ENCODE results near the gene SRMS. TPM values are rescaled to one million over a fixed set of nuclear protein-coding genes. Genes with fewer than 3 reads are reported as not detected.

SRMS gene
- total and polyA plus RNA-seq, 2 donors (not counting 3 experiments of a cell fraction or from before 2014, with no cell fraction given): not detected

DNA sequence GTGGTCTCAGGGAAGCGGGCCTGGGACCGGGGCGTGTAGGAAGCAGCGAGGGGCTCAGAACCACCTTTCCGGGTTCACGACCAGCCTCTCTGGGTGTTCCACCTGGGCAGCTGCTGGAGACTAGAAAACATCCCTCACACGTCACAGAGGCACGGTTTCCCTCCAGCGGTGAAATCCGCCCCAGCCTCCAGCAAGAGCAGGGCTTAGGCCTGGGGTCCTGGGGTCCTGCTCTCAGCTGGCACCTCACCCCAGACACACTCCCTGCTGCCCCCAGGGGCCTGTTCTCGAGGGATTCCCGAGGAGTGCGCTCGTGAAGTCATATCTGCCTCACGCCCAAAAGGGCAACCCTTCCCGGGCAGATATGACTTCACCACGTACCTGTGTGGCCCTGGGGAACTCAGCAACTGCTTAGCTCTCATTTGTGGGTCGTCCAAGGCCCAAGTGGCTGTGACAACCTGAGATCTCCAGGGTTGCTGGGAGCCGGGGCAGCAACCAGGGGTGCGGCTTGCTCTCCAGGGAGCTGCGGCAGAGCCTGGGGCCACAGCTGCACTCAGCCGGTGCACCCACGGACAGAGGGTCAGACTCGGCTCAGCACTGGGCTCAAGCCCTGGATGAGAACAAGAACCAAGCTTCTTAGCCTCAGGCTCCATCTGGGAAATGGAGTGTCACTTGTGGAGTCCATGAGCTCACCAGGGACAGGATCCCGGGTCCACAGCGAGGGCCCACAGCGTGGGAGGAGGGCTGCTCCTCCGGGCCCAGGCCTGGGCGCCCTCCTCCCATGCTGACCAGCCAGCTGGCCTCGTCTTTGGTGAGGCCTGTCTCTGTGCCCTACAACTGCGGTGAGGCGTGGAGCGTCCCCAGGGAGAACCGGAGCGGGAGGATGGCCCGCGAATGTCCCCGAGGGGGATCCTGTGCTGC lies 7.1 kb upstream of the SRMS start:
- intact Hi-C loops (cut with micrococcal nuclease): no loop called here
- POLR2A ChIA-PET: no interaction called here
- peak overlapping the region; percentile 86 for H3K4me2 ChIP-seq (ENCODE audit: insufficient read depth, low read length)

More for the DNA sequence above, 7.1 kb upstream of the SRMS start:
- Histone ChIP-seq H2AFZ (ENCODE audit: low read depth, low read length) (no peak overlapping the region), H3K36me3 (ENCODE audit: control insufficient read depth in 2 of 2, extremely low read depth in 1 of 2, insufficient read depth in 2 of 2, low read length in 2 of 2) (no peaks in the 10 kb centered on the region), H3K79me2 (ENCODE audit: control insufficient read depth, insufficient read depth, low read length) (no peaks in the 10 kb centered on the region), H3K9me3 (replicated peaks; ENCODE audit: control insufficient read depth, insufficient read depth, low read length) (no peaks in the 10 kb centered on the region), H3K27ac (ENCODE audit: insufficient read depth, low read depth, low read length) (no peak overlapping the region), H3K27me3 (ENCODE audit: control insufficient read depth in 2 of 2, insufficient read depth in 2 of 2, low read length in 2 of 2) (no peaks in the 10 kb centered on the region), H3K4me1 (ENCODE audit: control insufficient read depth, extremely low read depth, insufficient read depth, low read length) (no peaks in the 10 kb centered on the region), H4K20me1 (replicated peaks; ENCODE audit: control insufficient read depth, extremely low read depth, insufficient read depth, low read length) (no peaks in the 10 kb centered on the region), H3K9me1 (replicated peaks; ENCODE audit: control insufficient read depth, extremely low read depth, insufficient read depth, low read length) (no peaks in the 10 kb centered on the region), H3K4me3 (replicated peaks in 1 of 3; ENCODE audit: insufficient read depth in 1 of 3, low read depth in 1 of 3, low read length in 3 of 3) (peak overlapping the region in 2 of 3 experiments; percentile 72 to 91), H3K9ac (replicated peaks; ENCODE audit: extremely low read depth, insufficient read depth, low read length) (no peak overlapping the region)
- FAIRE-seq (no peak), DNase-seq (ENCODE audit: low read depth, low spot score) (no peak)
- dilution Hi-C loops (cut with MboI; ENCODE audit: extremely low pct_ligation_motif_present, low sequenced_read_pairs): no loop called here
- CTCF ChIA-PET: no interaction called here
- no TSS peak for BruUV-seq (replicated peaks)
- TF ChIP-seq JUN (IDR thresholded peaks at IDR 0.05; ENCODE audit: borderline replicate concordance, insufficient read depth, insufficient read length, low read depth): no peak
- no peak for TF ChIP-seq POLR2AphosphoS5 (IDR thresholded peaks at IDR 0.05; ENCODE audit: insufficient read depth, low read depth, low read length)
- no peak for TF ChIP-seq POLR2A (IDR thresholded peaks at IDR 0.05; ENCODE audit: low read depth, low read length)
- TF ChIP-seq, protein P1, sequence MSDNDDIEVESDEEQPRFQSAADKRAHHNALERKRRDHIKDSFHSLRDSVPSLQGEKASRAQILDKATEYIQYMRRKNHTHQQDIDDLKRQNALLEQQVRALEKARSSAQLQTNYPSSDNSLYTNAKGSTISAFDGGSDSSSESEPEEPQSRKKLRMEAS (IDR thresholded peaks at IDR 0.05; ENCODE audit: insufficient read depth, insufficient read length): no peak
- TF ChIP-seq FOS (IDR thresholded peaks at IDR 0.05; ENCODE audit: borderline replicate concordance, insufficient read depth, low read length): no peak
- no peak for TF ChIP-seq MYC (IDR thresholded peaks at IDR 0.05; ENCODE audit: low read depth, low read length)
- no peak for TF ChIP-seq GATA2 (IDR thresholded peaks at IDR 0.05; ENCODE audit: insufficient read depth, insufficient read length, low read depth, low read length)
- TF ChIP-seq, protein P2, sequence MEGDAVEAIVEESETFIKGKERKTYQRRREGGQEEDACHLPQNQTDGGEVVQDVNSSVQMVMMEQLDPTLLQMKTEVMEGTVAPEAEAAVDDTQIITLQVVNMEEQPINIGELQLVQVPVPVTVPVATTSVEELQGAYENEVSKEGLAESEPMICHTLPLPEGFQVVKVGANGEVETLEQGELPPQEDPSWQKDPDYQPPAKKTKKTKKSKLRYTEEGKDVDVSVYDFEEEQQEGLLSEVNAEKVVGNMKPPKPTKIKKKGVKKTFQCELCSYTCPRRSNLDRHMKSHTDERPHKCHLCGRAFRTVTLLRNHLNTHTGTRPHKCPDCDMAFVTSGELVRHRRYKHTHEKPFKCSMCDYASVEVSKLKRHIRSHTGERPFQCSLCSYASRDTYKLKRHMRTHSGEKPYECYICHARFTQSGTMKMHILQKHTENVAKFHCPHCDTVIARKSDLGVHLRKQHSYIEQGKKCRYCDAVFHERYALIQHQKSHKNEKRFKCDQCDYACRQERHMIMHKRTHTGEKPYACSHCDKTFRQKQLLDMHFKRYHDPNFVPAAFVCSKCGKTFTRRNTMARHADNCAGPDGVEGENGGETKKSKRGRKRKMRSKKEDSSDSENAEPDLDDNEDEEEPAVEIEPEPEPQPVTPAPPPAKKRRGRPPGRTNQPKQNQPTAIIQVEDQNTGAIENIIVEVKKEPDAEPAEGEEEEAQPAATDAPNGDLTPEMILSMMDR (IDR thresholded peaks at IDR 0.05; ENCODE audit: extremely low read depth in 1 of 2, insufficient read depth in 1 of 2, low read depth in 1 of 2, low read length in 2 of 2): no peak
- TF ChIP-seq EZH2 (IDR thresholded peaks at IDR 0.05; ENCODE audit: borderline replicate concordance, low read depth, low read length, severe bottlenecking): no peak

All from endothelial cell of umbilical vein (primary cell).